Naive thymus-derived CD4-positive, alpha-beta T cell (primary cell): ENCODE data around the gene PRSS27. TPM values are rescaled to one million over a fixed set of nuclear protein-coding genes. Genes with fewer than 3 reads are reported as not detected.

Source experiments
- ATAC-seq: fragments of 150-1000 bp; cut with Tn5 transposase; 2 replicates; pipeline ENCODE4 v1.10.0; 2021; ENCODE audit warnings: mild to moderate bottlenecking, moderate library complexity
- CTCF ChIA-PET: fragments of 350-600 bp; sonication (Branson Sonifier 250); formaldehyde crosslinking; loops from one replicate; lab custom pipeline; 2021; ENCODE audit warnings: antibody characterized with exemption; lab: Charles Lee
- POLR2A ChIA-PET: fragments of 350-600 bp; sonication (Branson Sonifier 250); formaldehyde crosslinking; loops from one replicate; lab custom pipeline; 2021; ENCODE audit warnings: antibody characterized with exemption, inconsistent platforms; lab: Charles Lee
- DNase-seq, 9 donors: peaks; one replicate each; pipeline versions ENCODE4 v3.0.0 to v3.0.0-alpha.2; 2020 to 2022; ENCODE audit warnings: mixed read lengths in 1 of 9
- H3K27ac ChIP-seq: one replicate; pipeline ENCODE4 v1.7.0; 2013; ENCODE audit warnings: mild to moderate bottlenecking, low read depth, low read length, moderate library complexity
- H3K27me3 ChIP-seq, 2 donors: one replicate each; pipeline ENCODE4 v1.7.0; 2013; ENCODE audit warnings: low read length in 2 of 2, mild to moderate bottlenecking in 2 of 2, moderate library complexity in 2 of 2; ENCODE audit not compliant: control insufficient read depth in 2 of 2, insufficient read depth in 2 of 2
- H3K36me3 ChIP-seq, 3 experiments: 1 replicate in 2 of 3; 2 replicates in 1 of 3; pipeline ENCODE4 v1.7.0; 2013; ENCODE audit warnings: low read length in 3 of 3, mild to moderate bottlenecking in 3 of 3, moderate library complexity in 1 of 3; ENCODE audit not compliant: insufficient read depth in 3 of 3, control insufficient read depth in 2 of 3
- H3K4me1 ChIP-seq, 2 donors: one replicate each; pipeline ENCODE4 v1.7.0; 2013; ENCODE audit warnings: low read length in 2 of 2, mild to moderate bottlenecking in 2 of 2, moderate library complexity in 1 of 2; ENCODE audit not compliant: control insufficient read depth in 2 of 2, insufficient read depth in 2 of 2
- H3K4me3 ChIP-seq: 2 replicates; pipeline ENCODE4 v1.7.0; 2013; ENCODE audit warnings: mild to moderate bottlenecking, low read length
- H3K9me3 ChIP-seq, 3 experiments: 1 replicate in 2 of 3; 2 replicates in 1 of 3; pipeline ENCODE4 v1.7.0; 2013; ENCODE audit warnings: low read length in 3 of 3; ENCODE audit not compliant: control insufficient read depth in 2 of 3
- H3K27ac Mint-ChIP-seq, 9 donors: one replicate each; pipeline ENCODE4 v1.8.0; 2020 to 2022; ENCODE audit warnings: mixed read lengths in 9 of 9, mild to moderate bottlenecking in 8 of 9, moderate library complexity in 5 of 9, inconsistent platforms in 2 of 9
- H3K27me3 Mint-ChIP-seq, 5 donors: one replicate each; pipeline ENCODE4 v1.8.0; 2021 to 2022; ENCODE audit warnings: mixed read lengths in 5 of 5, mild to moderate bottlenecking in 1 of 5
- H3K36me3 Mint-ChIP-seq, 5 donors: one replicate each; pipeline ENCODE4 v1.8.0; 2020 to 2022; ENCODE audit warnings: mixed read lengths in 5 of 5, mild to moderate bottlenecking in 3 of 5, inconsistent platforms in 1 of 5
- H3K4me1 Mint-ChIP-seq, 7 donors: one replicate each; pipeline ENCODE4 v1.8.0; 2020 to 2022; ENCODE audit warnings: mixed read lengths in 7 of 7, mild to moderate bottlenecking in 3 of 7, inconsistent platforms in 1 of 7
- H3K4me3 Mint-ChIP-seq, 10 donors: one replicate each; pipeline ENCODE4 v1.8.0; 2020 to 2022; ENCODE audit warnings: mild to moderate bottlenecking in 10 of 10, mixed read lengths in 10 of 10, moderate library complexity in 6 of 10, inconsistent platforms in 2 of 10
- H3K9me3 Mint-ChIP-seq, 11 donors: one replicate each; pipeline ENCODE4 v1.8.0; 2020 to 2022; ENCODE audit warnings: mixed read lengths in 11 of 11, mild to moderate bottlenecking in 4 of 11, inconsistent platforms in 1 of 11, moderate library complexity in 1 of 11
- intact Hi-C, 2 donors: fragments of 100-400 bp; cut with micrococcal nuclease; formaldehyde crosslinking; loops; one replicate each; pipeline ENCODE4 v1.15.1; 2023
- polyA plus RNA-seq, 2 donors: library from polyadenylated mRNA; unstranded; fragments of 300-500 nt; fragmentation: Illumina TruSeq; gene quantifications; one replicate each; pipeline ENCODE4 v1.2.3, GENCODE V29; 2021
- total RNA-seq, 6 experiments: library from RNA in 5 of 6; stranded (reverse) in 5 of 6; gene quantifications; 1 replicate in 5 of 6; 2 replicates in 1 of 6; pipeline ENCODE4 v1.2.3 and lab custom pipeline; 2021 to 2026

Gene PRSS27
- total RNA-seq (1 to 10 TPM in 2 of 5 experiments, under 1 TPM in 3; 0.32 to 1.6 (median 0.98) TPM), polyA plus RNA-seq (under 1 TPM in 1 of 2 donors, not detected in 1; 0.39 TPM), total RNA-seq (lab: John Stamatoyannopoulos, UW) (2.2 reads per million, percentile 10 among the genes with 10 or more reads in this experiment)

DNA sequence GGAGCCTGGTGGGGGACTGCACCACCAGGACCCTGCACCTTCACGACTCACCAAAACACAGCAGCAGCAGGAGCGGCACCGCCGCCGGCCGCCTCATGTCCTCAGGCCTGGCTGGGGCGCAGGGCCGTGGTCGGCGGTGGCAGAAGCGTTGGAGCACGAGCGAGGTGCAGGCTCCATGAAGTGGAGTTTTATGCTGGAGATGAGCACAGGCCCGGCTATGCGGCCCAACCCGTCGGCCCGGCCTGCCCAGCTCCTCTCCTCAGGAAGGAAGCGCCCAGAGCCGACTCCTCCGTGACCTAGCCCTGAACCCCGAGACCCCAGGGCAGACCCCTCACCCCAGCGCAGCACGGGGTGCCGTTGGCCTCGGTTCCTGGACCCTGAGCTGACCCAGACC lies at the start of gene PRSS27:
PRSS27 (minus strand) TSS at position 161 of the 394 bp plus-strand sequence; CDS start at position 97, 64 bp downstream.
- Histone ChIP-seq H3K27ac (peak within 1 kb of the TSS; percentile 74), H3K9me3 (no peaks in the 10 kb centered on the region), H3K27me3 (no peaks in the 10 kb centered on the region), H3K36me3 (no peaks in the 10 kb centered on the region), H3K4me1 (peaks cover 0 to 3% of the 10 kb centered on the region in 2 donors), H3K4me3 (peak within 1 kb of the TSS; percentile 37)
- intact Hi-C loops: loop anchor here (2.0 kb wide), 3 partner anchors 65 to 515 kb away; partner anchors contain the start of gene MLST8 (in 1 of the 2)
- Mint-ChIP-seq H3K4me1 (peaks cover 0 to 6% (median 1%) of the 10 kb centered on the region in 7 donors), H3K9me3 (peaks cover 0 to 4% (median 0%) of the 10 kb centered on the region in 11 donors), H3K36me3 (no peaks in the 10 kb centered on the region), H3K4me3 (peak within 1 kb of the TSS; percentile 49 to 82 (median 76)), H3K27me3 (peaks cover 4 to 11% (median 5%) of the 10 kb centered on the region in 5 donors), H3K27ac (peak within 1 kb of the TSS in 7 of 9 donors; percentile 38 to 90 (median 64))
- CTCF ChIA-PET: interaction anchor here (0.8 kb wide), 1 partner anchor 9 kb away, joined by 3 read pairs; no protein-coding TSS in a partner anchor
- POLR2A ChIA-PET: interaction anchor here (0.6 to 1.2 kb wide), 2 partner anchors 38 to 126 kb away, joined by 3 to 4 read pairs; partner anchors contain the start of gene KCTD5
- DNase-seq: no peak
- ATAC-seq: no peak

DNA sequence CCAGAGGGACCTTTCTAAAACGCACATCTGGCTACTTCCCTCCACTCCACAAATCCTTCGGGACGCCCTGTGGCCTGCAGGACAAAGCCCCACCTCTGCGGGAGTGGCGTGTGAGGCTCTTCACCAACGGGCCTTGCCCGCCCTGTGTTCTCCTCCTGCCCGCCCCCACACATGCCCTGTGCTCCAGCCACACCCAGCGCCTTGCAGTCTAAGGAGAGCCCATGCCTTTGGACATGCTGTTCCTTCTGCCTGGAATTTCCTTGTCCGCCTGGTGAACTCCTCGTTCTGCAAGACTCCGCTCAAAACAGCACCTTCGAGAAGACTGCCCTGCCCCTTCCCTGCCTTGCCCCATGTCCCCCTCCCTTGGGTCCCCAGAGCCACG lies 49.6 kb upstream of the PRSS27 start:
- intact Hi-C loops: loop anchor here in 1 of 2 donors (10.0 kb wide), 2 partner anchors 365 to 505 kb away; partner anchors contain the start of genes RNPS1 and ZNF213
- H3K36me3 Mint-ChIP-seq: peaks cover 8 to 60% (median 41%) of the 10 kb centered on the region in 5 donors
- H3K4me1 Mint-ChIP-seq: peaks cover 4 to 35% (median 16%) of the 10 kb centered on the region in 7 donors
- no peak for ATAC-seq
- no peaks in the 10 kb centered on the region for H3K27me3 Mint-ChIP-seq
- Histone ChIP-seq H3K36me3 (peaks cover 43 to 98% (median 53%) of the 10 kb centered on the region in 3 experiments), H3K4me1 (no peaks in the 10 kb centered on the region), H3K9me3 (no peaks in the 10 kb centered on the region), H3K27ac (no peak overlapping the region), H3K4me3 (no peak overlapping the region), H3K27me3 (no peaks in the 10 kb centered on the region)
- ChIA-PET POLR2A (interaction anchor here (0.5 to 2.9 kb wide), 3 partner anchors 16 to 805 kb away, joined by 3 to 20 read pairs (median 4); partner anchors contain the start of genes RPS2 and SRRM2), CTCF (no interaction called here)
- no peak for DNase-seq
- H3K9me3 Mint-ChIP-seq: peaks cover 0 to 18% (median 0%) of the 10 kb centered on the region in 11 donors
- H3K4me3 Mint-ChIP-seq: peak overlapping the region in 1 of 10 donors; percentile 61
- peak overlapping the region in 6 of 9 donors; percentile 16 to 71 (median 33) for H3K27ac Mint-ChIP-seq

DNA sequence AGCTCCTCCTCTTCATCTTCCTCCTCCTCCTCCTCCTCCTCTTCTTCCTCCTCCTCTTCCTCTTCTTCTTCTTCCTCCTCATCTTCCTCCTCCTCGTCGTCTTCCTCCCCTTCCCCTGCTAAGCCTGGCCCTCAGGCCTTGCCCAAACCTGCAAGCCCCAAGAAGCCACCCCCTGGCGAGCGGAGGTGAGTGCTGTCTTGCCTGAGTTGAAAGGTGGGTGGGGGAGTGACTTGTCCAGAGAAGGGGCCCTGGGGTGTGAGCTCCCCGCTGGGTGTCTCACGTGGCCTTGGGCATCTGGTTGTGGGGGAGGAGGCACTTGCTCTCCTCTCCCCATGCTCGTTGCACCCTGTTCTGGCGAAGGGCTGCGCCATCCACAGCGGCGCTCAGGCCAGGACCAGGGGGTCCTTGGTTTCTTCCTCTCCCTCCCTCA lies 49.1 kb upstream of the PRSS27 start:
- POLR2A ChIA-PET: interaction anchor here (0.5 to 3.2 kb wide), 4 partner anchors 9 to 805 kb away, joined by 3 to 20 read pairs (median 7); partner anchors contain the start of genes ELOB, RPS2 and SRRM2
- peaks cover 8 to 64% (median 44%) of the 10 kb centered on the region in 5 donors for H3K36me3 Mint-ChIP-seq
- CTCF ChIA-PET: no interaction called here
- intact Hi-C loops: no loop called here
- H3K9me3 Mint-ChIP-seq: peaks cover 0 to 18% (median 0%) of the 10 kb centered on the region in 11 donors
- Histone ChIP-seq H3K36me3 (peaks cover 47 to 98% (median 57%) of the 10 kb centered on the region in 3 experiments), H3K4me1 (no peaks in the 10 kb centered on the region), H3K9me3 (no peaks in the 10 kb centered on the region), H3K27me3 (no peaks in the 10 kb centered on the region), H3K27ac (no peak overlapping the region), H3K4me3 (no peak overlapping the region)
- no peak overlapping the region for H3K4me3 Mint-ChIP-seq
- H3K27me3 Mint-ChIP-seq: no peaks in the 10 kb centered on the region
- H3K27ac Mint-ChIP-seq: peak overlapping the region in 4 of 9 donors; percentile 26 to 72 (median 51)
- DNase-seq (no peak), ATAC-seq (no peak)
- H3K4me1 Mint-ChIP-seq: peaks cover 4 to 30% (median 15%) of the 10 kb centered on the region in 7 donors

DNA sequence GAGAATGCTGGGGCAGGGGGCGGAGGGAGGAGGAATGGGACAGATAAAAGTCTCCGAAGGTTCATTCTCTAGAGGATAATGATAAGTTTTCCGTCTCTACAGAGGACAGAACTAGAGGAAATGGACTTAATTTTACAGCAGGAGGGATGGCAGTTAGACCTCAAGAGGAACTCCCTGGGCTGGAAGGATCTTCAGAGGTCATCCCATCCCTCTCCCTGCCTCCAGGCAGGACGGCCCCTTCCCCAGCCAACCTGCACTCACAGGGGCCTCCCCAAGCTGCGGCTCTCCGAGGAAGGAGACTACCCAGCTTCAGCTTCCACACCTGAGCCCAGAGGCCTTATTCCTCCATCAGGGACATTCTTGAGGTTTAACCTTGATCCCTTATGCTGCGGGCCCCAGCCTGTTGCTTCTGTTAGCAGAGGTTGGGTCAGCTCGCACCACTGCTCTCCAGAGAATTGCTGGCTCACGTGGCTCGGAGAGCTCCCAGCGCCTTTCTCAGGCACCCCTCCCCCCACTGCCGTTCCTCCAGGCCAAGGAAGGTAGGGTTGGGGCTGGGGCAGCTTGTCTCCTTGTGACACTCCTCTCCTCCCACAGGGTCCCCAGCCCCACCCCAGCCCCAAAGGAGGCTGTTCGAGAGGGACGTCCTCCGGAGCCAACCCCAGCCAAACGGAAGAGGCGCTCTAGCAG lies 48.5 kb upstream of the PRSS27 start:
- Mint-ChIP-seq H3K9me3 (peaks cover 0 to 20% (median 0%) of the 10 kb centered on the region in 11 donors), H3K27ac (peak overlapping the region in 3 of 9 donors; percentile 38 to 84 (median 72)), H3K27me3 (no peaks in the 10 kb centered on the region), H3K4me1 (peaks cover 4 to 34% (median 16%) of the 10 kb centered on the region in 7 donors), H3K36me3 (peaks cover 8 to 70% (median 50%) of the 10 kb centered on the region in 5 donors), H3K4me3 (no peak overlapping the region)
- Histone ChIP-seq H3K27me3 (no peaks in the 10 kb centered on the region), H3K9me3 (no peaks in the 10 kb centered on the region), H3K4me1 (no peaks in the 10 kb centered on the region), H3K27ac (no peak overlapping the region), H3K4me3 (no peak overlapping the region), H3K36me3 (peaks cover 53 to 98% (median 63%) of the 10 kb centered on the region in 3 experiments)
- ATAC-seq: no peak
- no peak for DNase-seq
- CTCF ChIA-PET: no interaction called here
- intact Hi-C loops: no loop called here
- POLR2A ChIA-PET: interaction anchor here (1.5 to 3.2 kb wide), 4 partner anchors 7 to 804 kb away, joined by 4 to 20 read pairs (median 8); partner anchors contain the start of genes ELOB, RPS2 and SRRM2

DNA sequence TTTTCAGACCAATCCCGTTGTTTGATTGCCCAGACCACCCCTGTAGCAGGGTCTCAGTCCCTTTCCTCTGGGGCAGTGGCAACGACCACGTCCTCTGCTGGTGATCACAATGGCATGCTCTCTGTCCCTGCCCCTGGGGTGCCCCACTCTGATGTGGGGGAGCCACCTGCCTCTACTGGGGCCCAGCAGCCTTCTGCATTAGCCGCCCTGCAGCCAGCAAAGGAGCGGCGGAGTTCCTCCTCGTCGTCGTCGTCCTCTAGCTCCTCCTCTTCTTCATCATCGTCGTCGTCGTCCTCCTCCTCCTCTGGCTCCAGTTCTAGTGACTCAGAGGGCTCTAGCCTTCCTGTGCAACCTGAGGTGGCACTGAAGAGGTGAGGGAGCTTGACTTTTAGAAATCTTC lies 47.9 kb upstream of the PRSS27 start:
- CTCF ChIA-PET: no interaction called here
- no peak overlapping the region for H3K27ac ChIP-seq
- DNase-seq (no peak), ATAC-seq (no peak)
- Mint-ChIP-seq H3K27me3 (no peaks in the 10 kb centered on the region), H3K27ac (peak overlapping the region in 4 of 9 donors; percentile 51 to 84 (median 78)), H3K4me3 (peak overlapping the region in 2 of 10 donors; percentile 23 to 38), H3K9me3 (peaks cover 0 to 20% (median 0%) of the 10 kb centered on the region in 11 donors), H3K36me3 (peaks cover 13 to 73% (median 56%) of the 10 kb centered on the region in 5 donors), H3K4me1 (peaks cover 2 to 28% (median 16%) of the 10 kb centered on the region in 7 donors)
- H3K4me1 ChIP-seq: no peaks in the 10 kb centered on the region
- POLR2A ChIA-PET: interaction anchor here (1.6 to 3.2 kb wide), 4 partner anchors 8 to 15 kb away, joined by 4 to 20 read pairs (median 8); partner anchors contain the start of genes ELOB and SRRM2
- H3K27me3 ChIP-seq: no peaks in the 10 kb centered on the region
- no peak overlapping the region for H3K4me3 ChIP-seq
- H3K9me3 ChIP-seq: no peaks in the 10 kb centered on the region
- intact Hi-C loops: no loop called here
- H3K36me3 ChIP-seq: peaks cover 56 to 98% (median 69%) of the 10 kb centered on the region in 3 experiments

DNA sequence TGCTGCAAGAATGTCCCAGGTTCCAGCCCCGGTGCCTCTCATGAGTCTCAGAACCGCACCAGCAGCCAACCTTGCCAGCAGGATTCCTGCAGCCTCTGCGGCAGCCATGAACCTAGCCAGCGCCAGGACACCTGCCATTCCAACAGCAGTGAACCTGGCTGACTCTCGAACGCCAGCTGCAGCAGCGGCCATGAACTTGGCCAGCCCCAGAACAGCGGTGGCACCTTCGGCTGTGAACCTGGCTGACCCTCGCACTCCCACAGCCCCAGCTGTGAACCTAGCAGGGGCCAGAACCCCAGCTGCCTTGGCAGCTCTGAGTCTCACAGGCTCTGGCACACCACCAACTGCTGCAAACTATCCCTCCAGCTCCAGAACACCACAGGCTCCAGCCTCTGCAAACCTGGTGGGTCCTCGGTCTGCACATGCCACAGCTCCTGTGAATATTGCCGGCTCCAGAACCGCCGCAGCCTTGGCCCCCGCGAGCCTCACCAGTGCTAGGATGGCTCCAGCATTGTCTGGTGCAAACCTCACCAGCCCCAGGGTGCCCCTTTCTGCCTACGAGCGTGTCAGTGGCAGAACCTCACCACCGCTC lies 47.2 kb upstream of the PRSS27 start:
- intact Hi-C loops: no loop called here
- POLR2A ChIA-PET: interaction anchor here (0.6 to 3.2 kb wide), 5 partner anchors 8 to 366 kb away, joined by 4 to 20 read pairs (median 5); partner anchors contain the start of genes ELOB and SRRM2

More for the DNA sequence above, 47.2 kb upstream of the PRSS27 start:
- peaks cover 61 to 100% (median 73%) of the 10 kb centered on the region in 3 experiments for H3K36me3 ChIP-seq
- H3K4me1 ChIP-seq: no peaks in the 10 kb centered on the region
- DNase-seq: no peak
- no peaks in the 10 kb centered on the region for H3K9me3 ChIP-seq
- Mint-ChIP-seq H3K4me1 (peaks cover 2 to 23% (median 14%) of the 10 kb centered on the region in 7 donors), H3K9me3 (peaks cover 0 to 20% (median 0%) of the 10 kb centered on the region in 11 donors), H3K27me3 (no peaks in the 10 kb centered on the region), H3K36me3 (peaks cover 13 to 76% (median 57%) of the 10 kb centered on the region in 5 donors), H3K4me3 (no peak overlapping the region), H3K27ac (peak overlapping the region in 3 of 9 donors; percentile 24 to 84 (median 71))
- CTCF ChIA-PET: no interaction called here
- no peak for ATAC-seq
- H3K4me3 ChIP-seq: no peak overlapping the region
- H3K27ac ChIP-seq: no peak overlapping the region
- no peaks in the 10 kb centered on the region for H3K27me3 ChIP-seq
